Breast epithelium (tissue), 4 donors: ENCODE data around the gene GRAP. TPM values are rescaled to one million over a fixed set of nuclear protein-coding genes. Genes with fewer than 3 reads are reported as not detected.

ENCODE experiments used
- DNase-seq, 2 donors: peaks; one replicate each; pipeline ENCODE4 v3.0.0-alpha.2; 2019; ENCODE audit warnings: low spot score in 2 of 2
- H3K27ac ChIP-seq, 2 donors: fragments of 200-600 bp; sonication (generic) in 1 of 2; one replicate each; pipeline ENCODE4 v1.5.1; 2016 to 2019; ENCODE audit warnings: mild to moderate bottlenecking in 1 of 2
- H3K27me3 ChIP-seq, 2 donors: fragments of 200-600 bp; sonication (generic) in 1 of 2; one replicate each; pipeline versions ENCODE4 v1.5.1 to v1.6.0; 2017 to 2019; ENCODE audit warnings: control low read depth in 1 of 2, mild to moderate bottlenecking in 1 of 2
- H3K36me3 ChIP-seq: fragments of 200-600 bp; one replicate; pipeline ENCODE4 v1.5.1; 2019
- H3K4me1 ChIP-seq, 2 donors: fragments of 200-600 bp; sonication (generic); one replicate each; pipeline ENCODE4 v1.5.1; 2016 to 2019; ENCODE audit warnings: control low read depth in 1 of 2
- H3K4me3 ChIP-seq, 3 donors: fragments of 200-600 bp; sonication (generic); 1 replicate in 2 of 3; 2 replicates in 1 of 3; pipeline ENCODE4 v1.5.1; 2016 to 2019; ENCODE audit warnings: mild to moderate bottlenecking in 3 of 3, moderate library complexity in 2 of 3
- H3K9me3 ChIP-seq, 2 donors: fragments of 200-600 bp; sonication (generic) in 1 of 2; one replicate each; pipeline ENCODE4 v1.5.1; 2016 to 2019; ENCODE audit warnings: control low read depth in 1 of 2
- POLR2A ChIP-seq: fragments of 450-650 bp; IDR thresholded peaks from one replicate; pipeline ENCODE4 v1.6.1; 2016; ENCODE audit warnings: antibody characterized with exemption, mild to moderate bottlenecking, moderate library complexity
- POLR2AphosphoS5 ChIP-seq, 3 donors: sonication (generic); formaldehyde crosslinking; IDR thresholded peaks; one replicate each; pipeline ENCODE4 v1.6.1; 2017; ENCODE audit warnings: antibody characterized with exemption in 3 of 3
- intact Hi-C: fragments of 100-400 bp; cut with DNase I; formaldehyde crosslinking; loops from one replicate; pipeline ENCODE4 v1.15.1; 2023; ENCODE audit warnings: low total_unique reads
- total RNA-seq, 3 donors: library from RNA; depleted of rRNA; stranded (reverse); fragments of >200 nt; gene quantifications; one replicate each; pipeline ENCODE4 v1.1.0, GENCODE V29; 2016
- TF ChIP-seq, protein P1 (sequence below), 3 donors: fragments of 450-650 bp; IDR thresholded peaks; one replicate each; pipeline ENCODE4 v1.5.1; 2016 to 2017; ENCODE audit warnings: antibody characterized with exemption in 3 of 3, mild to moderate bottlenecking in 3 of 3, moderate library complexity in 3 of 3

GRAP gene
- total RNA-seq, 3 donors from 2014 or later = 1.8 to 9.8 (median 2.2) TPM

DNA sequence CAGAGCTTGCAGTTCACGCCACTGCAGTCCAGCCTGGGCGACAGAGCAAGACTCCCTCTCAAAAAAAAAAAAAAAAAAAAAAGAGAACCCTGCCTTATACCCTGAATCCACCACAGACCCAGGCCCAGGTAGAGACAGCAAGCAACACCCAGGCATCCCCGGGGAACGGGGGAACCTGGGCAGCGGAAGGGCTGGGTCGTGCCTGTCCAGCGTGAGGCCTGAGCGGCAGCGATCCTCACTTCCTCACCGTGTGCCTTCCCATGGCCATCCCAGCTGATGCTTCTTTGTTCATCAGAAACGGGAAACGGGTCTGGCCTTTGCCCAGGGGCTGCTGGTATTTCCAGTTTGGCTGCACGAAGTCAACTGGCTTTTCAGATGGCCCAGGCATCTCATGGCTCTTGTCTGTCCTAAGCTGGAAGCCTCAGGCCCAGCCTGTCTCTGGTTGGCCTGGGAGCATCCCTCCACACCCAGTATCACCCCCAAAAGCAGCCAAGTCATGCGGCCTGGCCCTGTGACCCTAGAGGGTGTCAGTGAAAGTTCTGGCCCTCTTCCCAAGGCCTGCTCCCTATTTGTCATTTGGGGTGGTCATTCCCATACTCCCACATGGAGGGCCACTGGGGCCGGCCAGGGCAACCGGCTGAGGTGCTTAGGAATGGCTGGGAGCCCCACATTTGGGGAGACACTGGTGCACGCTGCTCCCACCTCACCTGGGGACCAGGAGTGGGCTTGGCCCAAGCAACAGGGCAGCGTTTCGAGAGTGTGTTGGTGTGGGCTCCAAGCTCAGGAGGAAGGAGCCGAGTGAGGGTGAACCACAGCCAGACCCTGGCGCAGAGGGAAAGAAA lies 62.3 kb downstream of the GRAP start:
- Histone ChIP-seq H3K27me3 (no peaks in the 10 kb centered on the region), H3K4me3 (no peak overlapping the region), H3K27ac (no peak overlapping the region), H3K36me3 (no peaks in the 10 kb centered on the region), H3K4me1 (no peaks in the 10 kb centered on the region), H3K9me3 (no peaks in the 10 kb centered on the region)
- DNase-seq = no peak
- intact Hi-C loops = no loop called here
- TF ChIP-seq, protein P1, sequence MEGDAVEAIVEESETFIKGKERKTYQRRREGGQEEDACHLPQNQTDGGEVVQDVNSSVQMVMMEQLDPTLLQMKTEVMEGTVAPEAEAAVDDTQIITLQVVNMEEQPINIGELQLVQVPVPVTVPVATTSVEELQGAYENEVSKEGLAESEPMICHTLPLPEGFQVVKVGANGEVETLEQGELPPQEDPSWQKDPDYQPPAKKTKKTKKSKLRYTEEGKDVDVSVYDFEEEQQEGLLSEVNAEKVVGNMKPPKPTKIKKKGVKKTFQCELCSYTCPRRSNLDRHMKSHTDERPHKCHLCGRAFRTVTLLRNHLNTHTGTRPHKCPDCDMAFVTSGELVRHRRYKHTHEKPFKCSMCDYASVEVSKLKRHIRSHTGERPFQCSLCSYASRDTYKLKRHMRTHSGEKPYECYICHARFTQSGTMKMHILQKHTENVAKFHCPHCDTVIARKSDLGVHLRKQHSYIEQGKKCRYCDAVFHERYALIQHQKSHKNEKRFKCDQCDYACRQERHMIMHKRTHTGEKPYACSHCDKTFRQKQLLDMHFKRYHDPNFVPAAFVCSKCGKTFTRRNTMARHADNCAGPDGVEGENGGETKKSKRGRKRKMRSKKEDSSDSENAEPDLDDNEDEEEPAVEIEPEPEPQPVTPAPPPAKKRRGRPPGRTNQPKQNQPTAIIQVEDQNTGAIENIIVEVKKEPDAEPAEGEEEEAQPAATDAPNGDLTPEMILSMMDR (IDR thresholded peaks at IDR 0.05) = no peak
- TF ChIP-seq POLR2A (no peak), POLR2AphosphoS5 (IDR thresholded peaks at IDR 0.05) (no peak)

DNA sequence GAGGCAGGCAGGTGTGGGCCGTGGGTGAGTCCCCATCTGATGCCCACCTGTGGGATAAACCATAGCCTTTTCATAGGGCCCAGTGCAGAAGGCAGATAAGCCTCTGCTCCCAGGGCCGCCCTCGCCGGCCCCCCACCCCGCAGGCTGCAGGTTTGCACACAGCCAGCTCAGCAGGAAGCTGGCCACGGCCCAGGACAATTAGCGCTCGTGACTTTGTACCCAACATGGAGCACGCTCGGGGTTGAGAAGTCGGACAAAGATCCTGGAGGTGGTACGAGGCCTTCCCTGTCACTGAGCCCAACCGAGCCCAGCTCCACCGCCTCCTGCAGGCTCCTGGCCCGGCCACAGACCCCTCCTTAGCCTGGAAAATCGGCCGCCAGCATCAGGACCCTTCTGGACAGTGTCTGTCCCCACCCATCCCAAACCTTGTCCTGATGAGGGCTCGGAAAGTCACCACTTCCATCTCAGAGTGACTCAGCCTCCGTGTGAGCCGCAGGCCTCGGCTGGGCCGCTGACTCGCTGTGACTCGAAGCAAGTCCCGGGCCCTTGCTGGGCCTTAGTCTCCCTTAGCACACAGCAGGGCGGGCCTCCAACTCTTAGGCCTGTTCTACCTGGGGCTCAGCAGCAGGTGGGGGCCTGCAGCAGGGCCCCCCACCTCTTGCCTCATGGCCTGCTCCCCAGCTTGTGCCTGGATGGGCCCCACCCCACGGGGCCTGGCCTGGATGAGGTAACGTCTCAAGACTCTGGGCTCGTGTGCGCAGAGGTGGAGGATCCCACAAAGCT lies 64.9 kb downstream of the GRAP start:
- TF ChIP-seq POLR2A = no peak
- Histone ChIP-seq H3K27ac (no peak overlapping the region), H3K4me1 (no peaks in the 10 kb centered on the region), H3K9me3 (no peaks in the 10 kb centered on the region), H3K36me3 (no peaks in the 10 kb centered on the region), H3K4me3 (no peak overlapping the region), H3K27me3 (no peaks in the 10 kb centered on the region)
- DNase-seq = no peak
- intact Hi-C loops = no loop called here

DNA sequence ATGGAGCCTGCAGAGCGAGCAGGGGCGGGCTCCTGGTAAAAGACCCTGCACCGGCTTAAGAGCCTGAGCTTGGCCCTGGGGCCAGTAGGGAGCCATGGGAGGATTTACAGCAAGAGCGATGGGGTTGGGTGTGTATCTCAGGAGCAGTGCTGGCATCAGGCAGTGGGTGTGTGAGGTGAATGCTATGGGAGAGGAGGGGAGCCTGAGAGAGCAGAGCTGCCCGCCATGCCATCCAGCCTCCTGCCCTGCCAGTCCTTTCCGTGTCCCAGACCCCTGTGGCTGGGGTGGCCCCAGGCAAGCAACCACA lies 65.5 kb downstream of the GRAP start:
- no peaks in the 10 kb centered on the region for H3K4me1 ChIP-seq
- no peaks in the 10 kb centered on the region for H3K9me3 ChIP-seq
- H3K36me3 ChIP-seq = no peaks in the 10 kb centered on the region
- H3K27me3 ChIP-seq = no peaks in the 10 kb centered on the region
- intact Hi-C loops = no loop called here
- no peak for DNase-seq
- H3K27ac ChIP-seq = no peak overlapping the region
- H3K4me3 ChIP-seq = no peak overlapping the region
- no peak for TF ChIP-seq POLR2AphosphoS5 (IDR thresholded peaks at IDR 0.05)

DNA sequence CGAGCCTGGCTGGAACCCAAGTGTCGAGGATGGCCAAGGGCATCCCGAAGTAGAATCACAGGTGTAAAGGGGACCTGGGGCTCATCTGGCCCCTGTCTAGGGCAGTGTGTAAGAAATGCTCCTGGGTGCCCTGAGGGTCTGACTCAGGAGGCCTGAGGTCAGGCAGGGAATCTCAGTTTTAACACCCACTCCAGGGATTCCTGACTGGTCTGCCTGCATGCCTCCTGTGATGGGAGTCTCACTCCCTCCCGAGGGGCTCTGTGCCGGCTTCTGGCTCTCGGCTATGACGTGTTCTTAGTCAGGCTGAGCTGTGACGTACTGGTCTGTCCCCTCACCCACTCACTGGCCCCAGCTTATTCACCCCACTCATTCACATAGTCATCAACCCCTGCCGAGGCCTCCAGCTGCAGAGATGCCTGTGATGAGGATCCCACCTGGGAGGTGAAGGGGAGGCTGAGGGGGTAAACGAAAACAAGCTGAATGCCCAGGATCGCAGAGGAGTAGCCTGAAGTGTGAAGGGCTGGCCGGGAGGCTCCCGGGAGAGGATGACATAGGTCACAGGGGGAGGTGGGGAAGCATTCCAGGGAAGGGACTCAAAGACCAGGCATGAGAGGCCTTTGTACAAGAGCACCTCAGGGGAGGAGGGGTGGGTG lies 65.9 kb downstream of the GRAP start:
- Histone ChIP-seq H3K4me1 (no peaks in the 10 kb centered on the region), H3K4me3 (no peak overlapping the region), H3K36me3 (no peaks in the 10 kb centered on the region), H3K27me3 (no peaks in the 10 kb centered on the region), H3K9me3 (no peaks in the 10 kb centered on the region), H3K27ac (no peak overlapping the region)
- TF ChIP-seq POLR2A (no peak), POLR2AphosphoS5 (IDR thresholded peaks at IDR 0.05) (no peak)
- TF ChIP-seq, protein P1 (IDR thresholded peaks at IDR 0.05) = no peak
- no peak for DNase-seq
- intact Hi-C loops = no loop called here

DNA sequence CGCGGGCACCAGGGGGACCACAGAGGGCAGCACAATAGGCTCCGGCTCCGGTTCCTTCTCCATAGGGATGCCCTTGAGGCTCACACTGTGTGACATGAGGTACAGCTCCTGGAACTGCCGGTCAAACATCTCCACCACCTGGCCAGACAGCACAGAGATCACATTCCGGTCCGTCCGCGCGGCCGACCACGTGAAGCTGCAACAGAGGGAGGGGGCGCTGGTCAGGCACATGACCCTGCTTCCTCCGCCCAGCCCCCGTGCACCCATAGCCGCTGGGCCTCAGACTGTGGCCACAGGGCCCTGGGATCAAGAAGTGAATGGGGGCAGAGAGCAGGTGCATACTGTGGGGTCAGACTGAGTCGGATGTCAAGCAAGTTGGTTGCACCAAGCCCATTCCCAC lies 68.1 kb downstream of the GRAP start:
- no peak overlapping the region for H3K4me3 ChIP-seq
- no peaks in the 10 kb centered on the region for H3K9me3 ChIP-seq
- no peaks in the 10 kb centered on the region for H3K27me3 ChIP-seq
- TF ChIP-seq, protein P1 (IDR thresholded peaks at IDR 0.05) = no peak
- TF ChIP-seq POLR2A = no peak
- TF ChIP-seq POLR2AphosphoS5 (IDR thresholded peaks at IDR 0.05) = no peak
- no peak for DNase-seq
- H3K36me3 ChIP-seq = no peaks in the 10 kb centered on the region
- no peaks in the 10 kb centered on the region for H3K4me1 ChIP-seq
- intact Hi-C loops = no loop called here
- H3K27ac ChIP-seq = no peak overlapping the region

DNA sequence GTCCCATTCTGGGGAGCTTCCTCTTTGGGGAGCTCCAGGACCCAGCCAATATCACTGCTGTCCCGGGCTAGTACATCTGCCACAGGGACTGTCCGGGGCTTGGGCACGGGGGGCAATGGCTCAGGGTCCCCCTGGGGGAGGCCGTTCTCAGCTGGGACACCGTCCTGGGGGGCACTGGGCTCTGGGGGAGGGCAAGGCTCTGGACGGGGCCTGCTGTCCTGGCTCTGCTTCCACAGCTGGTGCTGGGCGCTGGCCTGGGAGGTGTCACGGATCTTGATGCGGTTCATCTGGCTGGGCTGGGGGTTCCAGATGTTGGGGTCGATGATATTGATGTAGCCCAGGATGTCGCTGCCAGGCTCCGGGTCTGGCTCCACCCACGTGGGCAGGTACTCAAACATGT lies 68.7 kb downstream of the GRAP start:
- H3K27ac ChIP-seq = no peak overlapping the region
- no peak overlapping the region for H3K4me3 ChIP-seq
- no peak for DNase-seq
- no peak for TF ChIP-seq POLR2AphosphoS5 (IDR thresholded peaks at IDR 0.05)
- TF ChIP-seq, protein P1 (IDR thresholded peaks at IDR 0.05) = no peak
- no peak for TF ChIP-seq POLR2A
- no peaks in the 10 kb centered on the region for H3K4me1 ChIP-seq
- H3K27me3 ChIP-seq = no peaks in the 10 kb centered on the region
- H3K36me3 ChIP-seq = no peaks in the 10 kb centered on the region
- no peaks in the 10 kb centered on the region for H3K9me3 ChIP-seq
- intact Hi-C loops = no loop called here
